Breast epithelium (tissue), 4 donors: ENCODE results near the gene CDC42EP4. TPM values are rescaled to one million over a fixed set of nuclear protein-coding genes. Genes with fewer than 3 reads are reported as not detected.

Source experiments
- DNase-seq, 2 donors: peaks; one replicate each; pipeline ENCODE4 v3.0.0-alpha.2; 2019; ENCODE audit warnings: low spot score in 2 of 2
- H3K27ac ChIP-seq, 2 donors: fragments of 200-600 bp; sonication (generic) in 1 of 2; one replicate each; pipeline ENCODE4 v1.5.1; 2016 to 2019; ENCODE audit warnings: mild to moderate bottlenecking in 1 of 2
- H3K27me3 ChIP-seq, 2 donors: fragments of 200-600 bp; sonication (generic) in 1 of 2; one replicate each; pipeline versions ENCODE4 v1.5.1 to v1.6.0; 2017 to 2019; ENCODE audit warnings: control low read depth in 1 of 2, mild to moderate bottlenecking in 1 of 2
- H3K36me3 ChIP-seq: fragments of 200-600 bp; one replicate; pipeline ENCODE4 v1.5.1; 2019
- H3K4me1 ChIP-seq, 2 donors: fragments of 200-600 bp; sonication (generic); one replicate each; pipeline ENCODE4 v1.5.1; 2016 to 2019; ENCODE audit warnings: control low read depth in 1 of 2
- H3K4me3 ChIP-seq, 3 donors: fragments of 200-600 bp; sonication (generic); 1 replicate in 2 of 3; 2 replicates in 1 of 3; pipeline ENCODE4 v1.5.1; 2016 to 2019; ENCODE audit warnings: mild to moderate bottlenecking in 3 of 3, moderate library complexity in 2 of 3
- H3K9me3 ChIP-seq, 2 donors: fragments of 200-600 bp; sonication (generic) in 1 of 2; one replicate each; pipeline ENCODE4 v1.5.1; 2016 to 2019; ENCODE audit warnings: control low read depth in 1 of 2
- POLR2A ChIP-seq: fragments of 450-650 bp; IDR thresholded peaks from one replicate; pipeline ENCODE4 v1.6.1; 2016; ENCODE audit warnings: antibody characterized with exemption, mild to moderate bottlenecking, moderate library complexity
- POLR2AphosphoS5 ChIP-seq, 3 donors: sonication (generic); formaldehyde crosslinking; IDR thresholded peaks; one replicate each; pipeline ENCODE4 v1.6.1; 2017; ENCODE audit warnings: antibody characterized with exemption in 3 of 3
- intact Hi-C: fragments of 100-400 bp; cut with DNase I; formaldehyde crosslinking; loops from one replicate; pipeline ENCODE4 v1.15.1; 2023; ENCODE audit warnings: low total_unique reads
- total RNA-seq, 3 donors: library from RNA; depleted of rRNA; stranded (reverse); fragments of >200 nt; gene quantifications; one replicate each; pipeline ENCODE4 v1.1.0, GENCODE V29; 2016
- TF ChIP-seq, protein P1 (sequence below), 3 donors: fragments of 450-650 bp; IDR thresholded peaks; one replicate each; pipeline ENCODE4 v1.5.1; 2016 to 2017; ENCODE audit warnings: antibody characterized with exemption in 3 of 3, mild to moderate bottlenecking in 3 of 3, moderate library complexity in 3 of 3

CDC42EP4 gene
- total RNA-seq, 3 donors from 2014 or later: 71.0 to 141 (median 112) TPM

DNA sequence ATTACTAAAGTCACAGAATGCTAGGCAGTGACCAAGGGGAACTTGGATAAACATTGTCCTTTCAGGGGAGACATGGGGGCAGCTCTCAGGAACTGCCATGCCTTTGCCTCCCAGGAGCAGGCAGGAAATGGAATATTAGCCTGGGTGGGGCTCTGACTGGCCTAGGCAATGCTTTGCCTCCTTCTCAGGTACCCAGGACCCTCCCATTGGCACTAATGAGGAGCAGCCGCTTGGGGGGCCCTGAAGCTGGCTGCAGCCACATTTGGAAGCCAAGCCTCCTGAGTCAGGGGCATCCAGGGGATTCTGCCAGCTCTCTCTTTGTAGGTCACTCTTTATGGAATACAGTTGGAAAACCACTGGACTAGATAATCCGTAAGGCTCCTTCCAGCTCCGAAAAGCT lies 55.6 kb downstream of the CDC42EP4 start:
- H3K27ac ChIP-seq: no peak overlapping the region
- H3K4me3 ChIP-seq: no peak overlapping the region
- TF ChIP-seq POLR2A (no peak), POLR2AphosphoS5 (IDR thresholded peaks at IDR 0.05) (no peak)
- TF ChIP-seq, protein P1, sequence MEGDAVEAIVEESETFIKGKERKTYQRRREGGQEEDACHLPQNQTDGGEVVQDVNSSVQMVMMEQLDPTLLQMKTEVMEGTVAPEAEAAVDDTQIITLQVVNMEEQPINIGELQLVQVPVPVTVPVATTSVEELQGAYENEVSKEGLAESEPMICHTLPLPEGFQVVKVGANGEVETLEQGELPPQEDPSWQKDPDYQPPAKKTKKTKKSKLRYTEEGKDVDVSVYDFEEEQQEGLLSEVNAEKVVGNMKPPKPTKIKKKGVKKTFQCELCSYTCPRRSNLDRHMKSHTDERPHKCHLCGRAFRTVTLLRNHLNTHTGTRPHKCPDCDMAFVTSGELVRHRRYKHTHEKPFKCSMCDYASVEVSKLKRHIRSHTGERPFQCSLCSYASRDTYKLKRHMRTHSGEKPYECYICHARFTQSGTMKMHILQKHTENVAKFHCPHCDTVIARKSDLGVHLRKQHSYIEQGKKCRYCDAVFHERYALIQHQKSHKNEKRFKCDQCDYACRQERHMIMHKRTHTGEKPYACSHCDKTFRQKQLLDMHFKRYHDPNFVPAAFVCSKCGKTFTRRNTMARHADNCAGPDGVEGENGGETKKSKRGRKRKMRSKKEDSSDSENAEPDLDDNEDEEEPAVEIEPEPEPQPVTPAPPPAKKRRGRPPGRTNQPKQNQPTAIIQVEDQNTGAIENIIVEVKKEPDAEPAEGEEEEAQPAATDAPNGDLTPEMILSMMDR (IDR thresholded peaks at IDR 0.05): no peak
- no peaks in the 10 kb centered on the region for H3K9me3 ChIP-seq
- no peaks in the 10 kb centered on the region for H3K36me3 ChIP-seq
- no peaks in the 10 kb centered on the region for H3K27me3 ChIP-seq
- intact Hi-C loops: no loop called here
- DNase-seq: no peak
- no peaks in the 10 kb centered on the region for H3K4me1 ChIP-seq

DNA sequence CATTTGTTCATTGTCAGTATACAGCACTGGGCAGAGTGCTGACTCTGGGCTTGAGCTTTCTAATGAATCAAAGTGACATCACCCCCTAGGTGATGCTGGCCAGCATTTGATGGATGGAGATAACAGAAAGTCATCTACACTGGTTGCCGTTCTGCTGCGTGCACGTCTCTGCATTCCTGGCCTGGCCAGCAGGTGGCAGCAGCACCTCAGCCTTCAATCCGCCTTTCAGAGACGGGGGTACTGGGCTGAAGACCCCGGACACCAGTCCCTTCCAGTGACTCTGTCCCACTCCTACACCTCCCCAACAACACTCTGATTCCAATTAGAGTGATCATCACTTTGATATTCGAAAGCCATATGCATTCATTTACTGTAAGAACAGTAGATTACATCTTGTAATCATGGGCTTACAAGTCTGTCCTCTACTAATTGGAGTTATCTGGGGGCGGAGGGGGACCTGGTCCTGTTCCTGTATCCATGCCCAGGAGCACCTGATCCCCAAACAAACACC lies 56.1 kb downstream of the CDC42EP4 start:
- no peak overlapping the region for H3K27ac ChIP-seq
- no peaks in the 10 kb centered on the region for H3K4me1 ChIP-seq
- no peaks in the 10 kb centered on the region for H3K36me3 ChIP-seq
- H3K9me3 ChIP-seq: no peaks in the 10 kb centered on the region
- intact Hi-C loops: loop anchor here (2.0 kb wide), 1 partner anchor 113 kb away; no protein-coding TSS in a partner anchor
- no peak overlapping the region for H3K4me3 ChIP-seq
- no peak for DNase-seq
- H3K27me3 ChIP-seq: no peaks in the 10 kb centered on the region
- TF ChIP-seq, protein P1 (IDR thresholded peaks at IDR 0.05): peak; percentile 93 to 99 (median 98)
- TF ChIP-seq POLR2AphosphoS5 (IDR thresholded peaks at IDR 0.05) (peak in 2 of 3 donors; percentile 12 to 49), POLR2A (no peak)

DNA sequence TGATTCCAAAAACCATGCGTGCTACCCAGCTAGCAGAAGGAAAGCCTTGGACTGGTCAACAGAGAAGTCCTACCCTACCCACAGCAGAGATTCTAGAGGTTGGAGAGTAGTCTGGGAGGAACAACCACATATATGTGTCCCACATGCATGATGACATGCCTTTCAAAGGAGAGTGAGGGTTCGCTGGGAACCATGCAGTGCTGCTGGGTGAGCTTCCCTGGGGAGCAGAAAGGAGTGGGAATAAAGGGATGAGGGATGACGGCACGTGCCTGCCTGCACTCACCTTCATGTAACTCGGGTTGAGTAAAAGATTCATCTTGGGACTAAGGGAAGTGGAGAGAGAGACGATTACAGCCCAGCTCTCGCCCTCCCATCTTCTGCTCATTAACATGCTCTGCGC lies 59.9 kb downstream of the CDC42EP4 start:
- Histone ChIP-seq H3K27ac (no peak overlapping the region), H3K4me1 (no peaks in the 10 kb centered on the region), H3K36me3 (no peaks in the 10 kb centered on the region), H3K4me3 (no peak overlapping the region), H3K27me3 (no peaks in the 10 kb centered on the region), H3K9me3 (no peaks in the 10 kb centered on the region)
- no peak for DNase-seq
- intact Hi-C loops: no loop called here
- TF ChIP-seq, protein P1 (IDR thresholded peaks at IDR 0.05): no peak
- TF ChIP-seq POLR2A (no peak), POLR2AphosphoS5 (IDR thresholded peaks at IDR 0.05) (no peak)

DNA sequence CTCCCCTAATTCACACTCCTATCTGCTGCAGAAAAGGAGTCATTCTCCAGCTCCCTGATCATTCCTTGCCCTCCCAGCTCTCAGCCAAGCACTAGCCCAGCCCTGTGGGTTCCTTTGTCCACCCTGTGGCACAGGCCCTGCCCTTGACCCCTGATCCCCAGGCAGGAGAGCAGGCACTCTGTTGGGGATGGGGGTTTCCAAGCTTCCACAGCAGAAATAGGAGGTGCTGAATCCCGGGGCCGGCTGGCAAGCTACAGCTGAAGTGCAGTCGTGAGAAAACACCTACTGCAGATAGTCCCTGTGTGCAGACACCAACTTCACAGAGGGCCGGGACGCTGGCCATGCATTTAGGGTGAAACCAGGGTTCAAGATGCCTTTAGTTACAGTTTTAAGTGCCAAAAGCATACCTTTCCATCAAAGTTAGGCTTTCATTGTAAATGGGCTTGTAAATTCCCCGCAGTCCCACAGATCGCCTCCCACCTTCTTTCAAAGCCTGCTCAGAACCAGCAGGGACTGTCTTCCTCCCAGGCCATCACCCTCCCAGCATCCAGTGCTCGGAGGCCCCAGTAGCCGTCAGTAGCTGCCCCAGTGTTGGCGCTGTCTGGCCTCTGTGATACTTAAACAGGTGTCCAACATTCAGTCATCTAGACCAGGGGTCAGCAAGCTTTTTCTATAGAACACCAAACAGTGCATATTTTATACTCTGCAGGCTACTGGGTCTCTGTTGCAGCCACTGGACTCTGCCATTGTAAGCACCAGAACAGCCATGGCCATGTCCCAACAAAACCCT lies 60.8 kb downstream of the CDC42EP4 start:
- DNase-seq: no peak
- intact Hi-C loops: no loop called here
- H3K27ac ChIP-seq: no peak overlapping the region
- no peak overlapping the region for H3K4me3 ChIP-seq
- no peaks in the 10 kb centered on the region for H3K36me3 ChIP-seq
- H3K4me1 ChIP-seq: no peaks in the 10 kb centered on the region
- H3K9me3 ChIP-seq: no peaks in the 10 kb centered on the region
- TF ChIP-seq, protein P1 (IDR thresholded peaks at IDR 0.05): no peak
- no peak for TF ChIP-seq POLR2A
- TF ChIP-seq POLR2AphosphoS5 (IDR thresholded peaks at IDR 0.05): no peak
- no peaks in the 10 kb centered on the region for H3K27me3 ChIP-seq

DNA sequence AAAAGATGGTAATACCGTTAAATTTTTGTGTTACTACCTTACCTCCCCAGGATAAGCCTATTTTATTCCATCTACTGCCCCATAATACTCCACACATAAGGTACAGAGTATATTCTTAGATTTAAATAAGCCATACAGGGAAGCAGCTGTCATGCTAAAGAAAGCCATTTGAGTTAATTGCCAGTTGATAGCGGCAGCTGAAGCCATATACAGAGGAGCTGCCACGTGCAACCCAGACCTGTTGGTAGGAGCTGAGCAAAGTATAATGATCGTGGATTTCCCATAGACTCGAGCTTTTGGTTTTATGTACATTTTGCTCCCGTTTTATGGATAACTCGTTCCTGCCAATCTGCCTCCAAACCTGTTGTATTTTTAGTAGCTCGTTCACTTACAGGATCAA lies 62.1 kb downstream of the CDC42EP4 start:
- Histone ChIP-seq H3K36me3 (no peaks in the 10 kb centered on the region), H3K27ac (no peak overlapping the region), H3K4me3 (no peak overlapping the region), H3K9me3 (no peaks in the 10 kb centered on the region), H3K27me3 (no peaks in the 10 kb centered on the region), H3K4me1 (no peaks in the 10 kb centered on the region)
- DNase-seq: no peak
- TF ChIP-seq, protein P1 (IDR thresholded peaks at IDR 0.05): no peak
- TF ChIP-seq POLR2A (no peak), POLR2AphosphoS5 (IDR thresholded peaks at IDR 0.05) (no peak)
- intact Hi-C loops: no loop called here
